Measurements from ENCODE around the gene CALU.

The CALU gene

GRCh38 chr7:128752251-128752650 lies 13.1 kb downstream of the CALU start:
- no peak for DNase-seq

DNA sequence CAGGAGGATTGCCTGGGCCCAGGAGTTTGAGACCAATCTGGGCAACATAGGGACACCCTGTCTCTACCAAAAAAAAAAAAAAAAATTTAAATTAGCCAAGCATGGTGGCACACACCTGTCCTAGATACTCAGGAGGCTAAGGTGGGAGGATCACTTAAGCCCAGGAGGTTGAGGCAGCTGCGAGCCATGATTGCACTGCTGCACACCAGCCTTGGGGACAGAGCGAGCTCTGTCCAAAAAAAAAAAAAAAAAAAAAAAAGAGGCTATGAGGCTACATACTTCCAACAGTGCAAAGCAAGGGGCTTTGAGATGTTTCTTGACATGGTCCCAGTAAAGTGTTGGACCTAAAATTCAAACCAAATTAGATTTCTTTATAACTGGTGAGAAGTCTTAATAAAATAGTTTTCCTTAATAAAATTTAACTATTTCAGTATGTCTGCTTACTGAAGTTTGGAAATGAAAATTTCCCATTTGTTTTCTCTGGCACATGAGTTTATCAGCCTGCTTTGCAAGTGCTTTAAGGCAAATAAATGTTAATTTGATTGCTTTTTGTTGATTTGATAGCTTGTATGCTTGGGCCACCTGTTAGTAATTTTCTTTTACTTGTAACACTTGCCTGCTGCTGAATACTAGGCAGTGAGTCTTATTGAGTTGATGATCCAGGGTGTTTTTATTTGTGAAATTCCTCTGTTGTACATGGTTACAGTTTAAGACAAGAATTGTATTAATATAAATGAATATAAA lies 16.1 kb downstream of the CALU start:
- DNase-seq = no peak

DNA sequence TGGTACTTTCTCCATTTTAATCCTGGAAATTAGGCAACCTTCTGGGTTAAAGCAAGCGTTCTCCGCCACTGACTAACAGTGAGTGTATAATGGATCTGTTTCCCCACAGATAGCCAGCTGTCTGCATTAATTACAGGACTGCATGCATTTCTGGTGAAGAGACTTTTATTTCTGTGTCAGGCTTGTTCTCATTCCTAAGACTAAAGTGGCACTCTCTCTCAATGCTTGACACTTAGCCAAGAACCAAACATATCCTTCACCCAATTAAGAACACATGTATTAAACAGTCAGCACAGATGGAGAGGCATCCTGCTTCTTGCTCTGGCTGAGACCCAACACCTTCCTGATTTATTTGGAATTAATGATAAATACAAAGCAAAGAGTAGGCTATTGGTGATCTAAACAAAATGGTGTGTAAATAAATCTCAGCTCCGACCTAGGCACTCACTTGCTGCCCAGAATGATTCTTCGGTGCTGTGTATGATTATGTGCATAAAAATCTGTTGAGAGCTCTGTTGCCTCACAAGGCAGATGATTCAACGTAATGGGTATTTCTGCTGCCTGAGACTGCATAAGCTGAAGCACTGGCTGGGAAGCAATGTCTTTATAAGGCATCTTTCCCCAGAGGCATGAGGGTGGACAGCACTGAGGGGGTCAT lies 16.8 kb downstream of the CALU start:
- no peak for DNase-seq

GRCh38 chr7:128757203-128757602 lies 18.0 kb downstream of the CALU start:
- no peak for DNase-seq

DNA sequence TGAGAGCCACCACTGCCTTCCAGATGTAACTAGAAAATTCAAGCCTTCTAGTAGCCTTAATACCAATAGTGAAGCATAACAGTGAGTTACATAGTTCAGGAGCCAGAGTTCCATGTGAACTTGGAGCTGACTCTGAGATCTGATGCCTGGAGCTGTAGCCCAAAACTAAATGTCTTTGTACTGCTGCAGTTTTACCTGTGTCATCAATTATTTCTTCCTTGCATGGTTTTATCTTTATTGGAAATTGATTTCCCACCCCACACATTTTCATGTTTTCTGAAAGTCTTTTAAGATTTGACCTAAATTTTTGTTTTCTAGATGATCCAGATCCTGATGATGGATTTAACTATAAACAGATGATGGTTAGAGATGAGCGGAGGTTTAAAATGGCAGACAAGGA lies 19.4 kb downstream of the CALU start:
- no peak for DNase-seq

DNA sequence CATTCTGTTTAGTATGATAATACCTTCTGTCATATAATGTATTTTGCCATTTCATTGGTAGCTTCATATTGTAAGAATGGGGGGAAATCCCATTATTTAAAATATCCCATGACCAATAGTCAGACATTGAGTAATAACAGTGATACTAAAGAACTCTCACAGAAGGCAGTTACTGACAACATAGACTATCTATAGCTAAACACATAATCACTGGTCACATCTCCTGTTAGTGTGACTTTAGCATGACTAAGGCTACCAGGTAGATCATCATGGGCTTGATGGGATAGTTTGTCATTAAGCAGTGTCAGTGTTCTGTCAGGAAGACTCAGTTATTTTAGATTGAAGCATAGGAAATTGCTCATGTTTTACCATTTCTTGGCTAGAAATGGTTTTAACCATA lies 20.1 kb downstream of the CALU start:
- DNase-seq = no peak

DNA sequence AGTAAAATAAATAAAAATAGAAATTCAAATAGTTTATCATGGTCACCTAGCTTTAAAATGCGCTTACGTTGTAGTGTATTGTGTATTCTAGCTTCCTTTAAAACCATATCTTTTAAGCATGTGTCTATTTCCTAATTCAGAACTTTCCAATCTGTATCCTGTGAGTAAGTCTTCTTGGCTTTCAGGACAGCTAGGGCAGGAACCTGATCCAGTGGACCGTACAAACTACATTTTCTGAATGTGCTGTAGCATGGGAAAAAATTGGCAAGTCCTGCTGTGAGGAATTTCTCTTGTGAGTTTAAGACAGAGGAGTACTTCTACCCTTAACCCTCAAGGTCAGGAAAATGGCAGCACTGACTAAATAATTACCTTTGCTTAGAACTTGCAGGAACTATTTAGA lies 24.4 kb downstream of the CALU start:
- DNase-seq = no peak

GRCh38 chr7:128767475-128768110 lies 28.4 kb downstream of the CALU start:
- no peak for DNase-seq

DNA sequence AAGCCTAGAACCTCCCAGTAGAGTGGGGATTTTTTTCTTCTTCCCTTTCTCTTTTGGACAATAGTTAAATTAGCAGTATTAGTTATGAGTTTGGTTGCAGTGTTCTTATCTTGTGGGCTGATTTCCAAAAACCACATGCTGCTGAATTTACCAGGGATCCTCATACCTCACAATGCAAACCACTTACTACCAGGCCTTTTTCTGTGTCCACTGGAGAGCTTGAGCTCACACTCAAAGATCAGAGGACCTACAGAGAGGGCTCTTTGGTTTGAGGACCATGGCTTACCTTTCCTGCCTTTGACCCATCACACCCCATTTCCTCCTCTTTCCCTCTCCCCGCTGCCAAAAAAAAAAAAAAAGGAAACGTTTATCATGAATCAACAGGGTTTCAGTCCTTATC lies 31.1 kb downstream of the CALU start:
- no peak for DNase-seq

GRCh38 chr7:128773604-128774003 lies 34.4 kb downstream of the CALU start:
- no peak for DNase-seq

- DNase-seq = no peak
Observed at GRCh38 chr7:128774029-128774689, 35.0 kb downstream of the CALU start.

DNA sequence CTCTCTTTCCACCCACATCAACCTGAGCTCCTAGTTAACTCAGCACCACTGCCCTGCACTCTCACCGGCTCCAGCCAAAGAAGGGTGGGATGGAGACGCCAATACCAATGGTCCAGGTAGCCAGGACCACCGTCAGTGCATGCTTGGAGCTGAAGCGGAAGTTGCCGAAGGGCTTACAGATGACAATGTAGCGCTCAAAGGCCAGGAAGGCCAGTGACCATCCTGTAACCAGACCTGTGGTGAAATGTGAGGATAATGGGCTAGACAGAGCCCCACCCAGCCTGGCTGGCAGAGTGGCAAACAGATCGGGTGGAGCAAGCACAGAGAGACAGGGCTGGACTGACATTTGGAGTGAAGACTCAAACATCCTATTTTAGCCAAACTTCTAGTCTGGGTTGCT lies 35.8 kb downstream of the CALU start:
- DNase-seq = no peak

DNA sequence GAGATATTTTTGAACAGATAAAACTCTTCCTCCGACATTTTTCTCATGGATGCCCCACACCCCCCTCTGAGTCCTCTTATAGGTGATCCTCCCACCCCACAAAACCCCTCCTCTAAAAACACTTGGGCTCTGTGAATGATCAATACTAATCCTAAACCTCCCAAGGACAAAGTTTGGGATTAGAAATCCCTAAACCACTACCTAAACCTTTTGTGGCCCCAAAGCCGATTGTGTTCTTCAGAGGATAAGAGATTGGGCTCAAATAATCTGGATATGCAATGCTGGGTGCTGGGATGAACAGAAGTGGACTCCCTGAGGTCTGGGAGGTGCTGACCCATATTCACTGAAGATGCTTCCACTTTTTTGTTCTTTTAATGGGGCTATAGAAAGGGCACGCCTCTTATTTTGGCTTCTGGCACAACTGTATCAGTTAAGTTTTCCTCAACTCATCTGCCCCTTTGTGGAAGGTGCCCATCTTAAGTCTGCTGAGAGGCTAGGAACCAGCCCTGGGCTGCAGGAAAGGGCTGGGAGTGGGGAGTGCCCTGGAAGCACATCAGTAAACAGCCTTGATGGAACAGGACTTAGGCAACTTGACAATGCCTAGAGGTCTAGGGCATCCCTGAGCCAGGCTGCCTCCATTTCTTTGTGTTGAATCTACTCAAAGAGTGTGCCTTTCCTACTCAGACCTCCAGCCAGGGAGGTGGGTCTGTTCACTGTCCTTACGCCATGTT lies 36.8 kb downstream of the CALU start, which contains the start of gene OPN1SW:
Gene OPN1SW (minus strand): TSS at position 51 of the 731 bp plus-strand sequence. CDS start 13 bp downstream, at position 38.
- DNase-seq = no peak

GRCh38 chr7:128777156-128778123 lies 38.3 kb downstream of the CALU start:
- DNase-seq = no peak

GRCh38 chr7:128778946-128779345 lies 39.8 kb downstream of the CALU start:
- DNase-seq = no peak

GRCh38 chr7:128781126-128781525 lies 42.0 kb downstream of the CALU start:
- DNase-seq = no peak

DNA sequence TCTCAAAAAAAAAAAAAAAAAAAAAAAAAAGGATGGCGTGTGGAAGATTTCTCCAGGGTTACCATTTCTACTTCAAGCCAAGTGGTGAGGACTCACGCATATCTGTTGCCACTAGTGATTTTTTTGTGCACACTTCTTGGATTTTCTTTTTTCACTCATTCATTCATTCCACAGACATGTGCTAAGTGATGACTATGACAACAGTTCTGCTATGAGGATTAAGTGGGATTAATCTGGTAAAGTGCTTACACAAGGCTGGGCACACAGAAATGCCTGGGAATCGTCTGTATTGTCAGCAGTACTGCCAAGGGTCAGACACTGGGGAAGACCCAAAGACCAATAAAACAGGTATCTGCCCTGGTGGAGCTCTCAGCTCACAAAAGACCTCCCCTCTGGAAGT lies 42.7 kb downstream of the CALU start:
- no peak for DNase-seq

GRCh38 chr7:128783143-128783861 lies 44.1 kb downstream of the CALU start:
- DNase-seq = peak; percentile 81

- DNase-seq = no peak
Observed at GRCh38 chr7:128785738-128786137, 46.6 kb downstream of the CALU start.

GRCh38 chr7:128788446-128789412 lies 49.6 kb downstream of the CALU start:
- no peak for DNase-seq

Data from DMS53 (cell line).